Panc1 (cell line): Measurements from ENCODE around the gene C8B.

Experiments used
- POLR2AphosphoS5 ChIP-seq: IDR thresholded peaks from 2 replicates; pipeline ENCODE4 v1.6.1; 2012; ENCODE audit warnings: mild to moderate bottlenecking, low read depth, low read length, moderate library complexity
- TF ChIP-seq, protein P1 (sequence below): fragments of 450-650 bp; IDR thresholded peaks from 2 replicates; pipeline ENCODE4 v1.5.1; 2017; ENCODE audit warnings: mild to moderate bottlenecking
- TF ChIP-seq, protein P2 (sequence below), 2 experiments: IDR thresholded peaks; 2 replicates each; pipeline ENCODE4 v1.6.1; 2011 to 2012; ENCODE audit warnings: low read depth in 2 of 2, control low read depth in 1 of 2, low read length in 1 of 2, mild to moderate bottlenecking in 1 of 2, moderate library complexity in 1 of 2; ENCODE audit not compliant: insufficient read depth in 1 of 2

DNA sequence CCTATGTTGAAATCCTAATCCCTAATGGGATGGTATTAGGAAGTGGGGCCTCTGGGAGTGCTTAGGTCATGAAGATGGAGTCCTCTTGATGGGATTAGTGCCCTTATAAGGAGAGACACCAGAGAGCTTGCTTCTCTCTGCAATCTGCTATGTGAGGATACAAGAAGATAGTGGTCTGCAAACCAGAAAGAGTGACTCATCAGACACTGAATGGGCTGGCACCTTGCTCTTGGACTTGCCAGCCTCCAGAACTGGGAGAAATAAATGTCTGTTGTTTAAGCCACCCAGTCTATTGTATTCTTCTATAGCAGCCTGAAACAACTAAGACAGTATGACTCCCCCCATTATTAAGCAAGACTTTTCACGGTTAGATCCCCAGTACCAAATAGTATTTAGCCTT is 43.3 kb downstream of the C8B start:
- TF ChIP-seq, protein P1, sequence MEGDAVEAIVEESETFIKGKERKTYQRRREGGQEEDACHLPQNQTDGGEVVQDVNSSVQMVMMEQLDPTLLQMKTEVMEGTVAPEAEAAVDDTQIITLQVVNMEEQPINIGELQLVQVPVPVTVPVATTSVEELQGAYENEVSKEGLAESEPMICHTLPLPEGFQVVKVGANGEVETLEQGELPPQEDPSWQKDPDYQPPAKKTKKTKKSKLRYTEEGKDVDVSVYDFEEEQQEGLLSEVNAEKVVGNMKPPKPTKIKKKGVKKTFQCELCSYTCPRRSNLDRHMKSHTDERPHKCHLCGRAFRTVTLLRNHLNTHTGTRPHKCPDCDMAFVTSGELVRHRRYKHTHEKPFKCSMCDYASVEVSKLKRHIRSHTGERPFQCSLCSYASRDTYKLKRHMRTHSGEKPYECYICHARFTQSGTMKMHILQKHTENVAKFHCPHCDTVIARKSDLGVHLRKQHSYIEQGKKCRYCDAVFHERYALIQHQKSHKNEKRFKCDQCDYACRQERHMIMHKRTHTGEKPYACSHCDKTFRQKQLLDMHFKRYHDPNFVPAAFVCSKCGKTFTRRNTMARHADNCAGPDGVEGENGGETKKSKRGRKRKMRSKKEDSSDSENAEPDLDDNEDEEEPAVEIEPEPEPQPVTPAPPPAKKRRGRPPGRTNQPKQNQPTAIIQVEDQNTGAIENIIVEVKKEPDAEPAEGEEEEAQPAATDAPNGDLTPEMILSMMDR: no peak
- TF ChIP-seq, protein P2, sequence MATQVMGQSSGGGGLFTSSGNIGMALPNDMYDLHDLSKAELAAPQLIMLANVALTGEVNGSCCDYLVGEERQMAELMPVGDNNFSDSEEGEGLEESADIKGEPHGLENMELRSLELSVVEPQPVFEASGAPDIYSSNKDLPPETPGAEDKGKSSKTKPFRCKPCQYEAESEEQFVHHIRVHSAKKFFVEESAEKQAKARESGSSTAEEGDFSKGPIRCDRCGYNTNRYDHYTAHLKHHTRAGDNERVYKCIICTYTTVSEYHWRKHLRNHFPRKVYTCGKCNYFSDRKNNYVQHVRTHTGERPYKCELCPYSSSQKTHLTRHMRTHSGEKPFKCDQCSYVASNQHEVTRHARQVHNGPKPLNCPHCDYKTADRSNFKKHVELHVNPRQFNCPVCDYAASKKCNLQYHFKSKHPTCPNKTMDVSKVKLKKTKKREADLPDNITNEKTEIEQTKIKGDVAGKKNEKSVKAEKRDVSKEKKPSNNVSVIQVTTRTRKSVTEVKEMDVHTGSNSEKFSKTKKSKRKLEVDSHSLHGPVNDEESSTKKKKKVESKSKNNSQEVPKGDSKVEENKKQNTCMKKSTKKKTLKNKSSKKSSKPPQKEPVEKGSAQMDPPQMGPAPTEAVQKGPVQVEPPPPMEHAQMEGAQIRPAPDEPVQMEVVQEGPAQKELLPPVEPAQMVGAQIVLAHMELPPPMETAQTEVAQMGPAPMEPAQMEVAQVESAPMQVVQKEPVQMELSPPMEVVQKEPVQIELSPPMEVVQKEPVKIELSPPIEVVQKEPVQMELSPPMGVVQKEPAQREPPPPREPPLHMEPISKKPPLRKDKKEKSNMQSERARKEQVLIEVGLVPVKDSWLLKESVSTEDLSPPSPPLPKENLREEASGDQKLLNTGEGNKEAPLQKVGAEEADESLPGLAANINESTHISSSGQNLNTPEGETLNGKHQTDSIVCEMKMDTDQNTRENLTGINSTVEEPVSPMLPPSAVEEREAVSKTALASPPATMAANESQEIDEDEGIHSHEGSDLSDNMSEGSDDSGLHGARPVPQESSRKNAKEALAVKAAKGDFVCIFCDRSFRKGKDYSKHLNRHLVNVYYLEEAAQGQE (IDR thresholded peaks at IDR 0.05; ENCODE audit: insufficient read depth in 1 of 2, low read depth in 2 of 2, low read length in 1 of 2): no peak
- no peak for TF ChIP-seq POLR2AphosphoS5
